NK-92 (cell line): ENCODE measurements around the gene HLCS.

Experiments
- DNase-seq: peaks from one replicate; lab custom pipeline; 2025; ENCODE audit not compliant: unreplicated experiment; lab: John Stamatoyannopoulos, UW

HLCS gene

GRCh38 chr21:36749935-36750575 lies 216.4 kb downstream of the HLCS start:
- no peak for DNase-seq

GRCh38 chr21:36747815-36748383 lies 218.6 kb downstream of the HLCS start:
- DNase-seq = no peak

DNA sequence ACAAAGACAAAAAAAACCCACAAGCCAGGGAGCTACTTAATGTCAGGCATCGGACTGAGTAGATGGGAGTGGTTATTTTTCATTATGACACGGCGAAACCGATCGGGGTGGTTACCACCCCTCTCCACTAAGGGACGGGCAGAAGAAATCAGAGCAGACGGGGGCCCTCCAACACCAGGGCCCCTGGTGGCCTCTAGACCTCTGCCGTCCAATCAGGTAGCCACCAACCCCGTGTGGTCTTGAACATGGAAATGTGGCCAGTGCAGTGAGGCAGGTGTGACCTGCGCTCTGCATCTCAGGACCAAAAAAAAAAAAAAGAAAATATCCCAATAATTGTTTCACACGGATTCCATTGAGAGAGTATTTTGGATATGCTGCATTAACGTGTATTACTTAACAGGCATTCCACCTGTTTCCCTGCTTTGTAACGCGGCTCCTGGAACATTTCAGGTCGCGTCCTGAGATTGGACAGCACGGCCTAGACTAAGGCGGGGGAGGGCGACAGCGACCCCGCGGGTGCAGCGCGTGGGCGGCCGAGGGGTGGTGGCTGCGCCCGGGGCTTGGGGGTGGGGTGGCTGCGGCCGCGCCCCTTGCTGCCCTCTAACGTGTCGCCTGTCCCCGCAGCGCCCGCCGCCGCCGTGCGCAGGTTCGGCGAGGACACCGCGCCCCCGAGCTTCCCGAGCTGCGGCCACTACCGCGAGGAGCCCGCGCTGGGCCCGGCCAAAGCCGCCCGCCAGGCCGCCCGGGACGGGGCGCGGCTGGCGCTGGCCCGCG lies 219.2 kb downstream of the HLCS start:
- DNase-seq = no peak

GRCh38 chr21:36745459-36745858 lies 221.0 kb downstream of the HLCS start:
- DNase-seq = no peak

GRCh38 chr21:36744560-36745231 lies 221.8 kb downstream of the HLCS start:
- no peak for DNase-seq

GRCh38 chr21:36744190-36744559 lies 222.3 kb downstream of the HLCS start:
- no peak for DNase-seq

- DNase-seq = no peak
These were observed 223.0 kb downstream of the HLCS start for GRCh38 chr21:36743446-36743845.

GRCh38 chr21:36743008-36743407 lies 223.5 kb downstream of the HLCS start:
- DNase-seq = no peak

DNA sequence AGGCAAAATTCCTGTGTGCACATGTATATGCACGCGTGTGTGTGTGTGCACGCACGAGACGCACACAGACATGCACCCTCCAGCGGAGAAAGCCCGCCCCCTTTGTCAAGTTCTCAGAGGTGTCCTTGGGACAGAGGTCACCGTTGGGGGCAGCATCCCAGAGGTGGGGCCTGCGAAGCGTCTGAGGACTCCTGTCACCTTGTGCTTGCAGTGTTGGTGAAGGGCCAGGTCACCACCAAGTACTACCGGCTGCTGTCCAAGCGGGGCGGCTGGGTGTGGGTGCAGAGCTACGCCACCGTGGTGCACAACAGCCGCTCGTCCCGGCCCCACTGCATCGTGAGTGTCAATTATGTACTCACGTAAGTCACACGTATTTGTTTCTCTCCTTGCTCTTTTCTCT lies 225.0 kb downstream of the HLCS start:
- no peak for DNase-seq

DNA sequence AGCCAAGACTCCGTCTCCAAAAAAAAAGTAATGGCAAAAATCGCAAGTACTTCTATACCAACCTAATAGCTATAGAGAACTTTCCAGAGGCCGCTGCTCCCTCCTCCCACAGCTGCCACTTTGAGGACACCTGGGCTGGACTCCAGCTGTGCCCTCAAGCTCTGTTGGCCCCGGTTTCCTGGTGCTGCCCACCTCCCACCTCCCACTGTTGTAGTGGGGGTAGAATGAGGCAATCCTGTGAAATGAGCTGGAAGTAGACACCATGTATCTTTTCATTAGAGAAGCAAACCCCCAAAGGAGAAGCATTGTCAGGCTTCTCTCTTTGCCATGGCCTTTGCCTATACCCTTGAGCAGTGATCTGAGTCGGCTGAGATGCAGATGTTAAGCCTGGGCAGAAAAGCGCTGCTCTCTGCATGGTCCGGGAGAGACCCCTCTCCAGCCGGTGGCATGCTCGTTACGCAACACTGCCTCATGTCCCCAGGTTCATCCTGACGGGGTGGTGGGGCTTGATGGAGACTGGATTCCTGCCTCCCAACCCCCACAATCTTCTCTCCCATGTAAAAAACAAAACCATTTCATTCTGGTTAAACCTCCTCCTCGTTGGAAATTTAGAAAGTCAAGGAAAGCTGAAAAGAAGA lies 227.9 kb downstream of the HLCS start:
- DNase-seq = no peak

GRCh38 chr21:36735724-36736320 lies 230.6 kb downstream of the HLCS start:
- DNase-seq = no peak

DNA sequence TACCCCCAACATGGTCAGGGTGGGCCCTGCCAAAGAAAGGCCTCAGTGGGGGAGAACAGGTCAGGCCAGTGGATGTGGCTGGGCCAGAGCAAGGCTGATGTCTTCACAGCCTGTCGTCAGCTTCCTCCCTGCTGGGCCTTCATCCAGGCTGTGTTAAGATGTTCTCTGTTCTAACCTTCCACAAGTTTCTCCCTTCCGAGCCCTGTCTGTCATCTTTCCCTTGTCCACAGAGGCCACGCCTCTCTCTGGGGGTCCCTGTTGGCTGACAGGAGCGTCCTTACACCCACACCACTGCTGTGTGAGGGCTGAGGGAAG lies 231.3 kb downstream of the HLCS start:
- DNase-seq = no peak

- no peak for DNase-seq
These were observed 231.9 kb downstream of the HLCS start for GRCh38 chr21:36734367-36735200.

DNA sequence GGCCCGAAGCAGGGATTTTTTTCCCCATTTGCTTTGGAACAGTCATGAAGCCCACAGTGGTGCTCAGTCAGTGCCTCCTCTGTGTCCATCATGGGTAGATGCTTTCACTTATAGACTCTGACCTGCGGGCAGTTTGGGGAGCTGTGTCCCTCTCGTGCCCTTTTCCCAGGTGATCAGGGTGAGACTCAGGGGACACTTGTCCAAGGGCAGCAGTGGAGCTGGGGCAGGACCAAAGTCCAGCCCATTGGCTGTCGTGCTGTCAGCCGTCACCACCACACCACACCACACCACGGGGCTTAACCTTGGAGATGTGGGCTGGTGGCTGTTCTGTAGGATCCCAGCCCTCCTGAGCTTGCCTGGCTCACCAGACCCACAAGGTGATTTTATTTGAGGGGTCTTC lies 232.6 kb downstream of the HLCS start:
- no peak for DNase-seq

DNA sequence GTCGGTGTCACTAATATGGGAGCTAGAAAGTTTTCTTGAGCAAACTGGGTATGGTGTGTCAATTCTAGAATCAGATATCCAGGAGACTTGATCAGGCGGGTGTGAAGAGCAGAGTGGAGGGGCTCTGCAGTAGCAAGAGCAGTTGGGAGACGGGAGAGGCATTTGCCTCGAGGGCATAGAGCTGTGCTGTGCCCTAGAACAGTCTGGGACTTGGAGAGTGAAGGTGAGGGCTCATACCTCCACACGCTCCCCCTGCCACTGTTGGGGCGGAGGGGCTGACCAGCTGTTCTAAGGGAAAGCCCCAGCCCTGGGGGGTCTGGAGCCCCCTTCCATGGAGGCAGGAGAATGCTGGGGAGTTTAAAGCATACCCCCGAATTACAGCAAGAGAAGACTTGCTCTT lies 233.7 kb downstream of the HLCS start:
- DNase-seq = no peak

DNA sequence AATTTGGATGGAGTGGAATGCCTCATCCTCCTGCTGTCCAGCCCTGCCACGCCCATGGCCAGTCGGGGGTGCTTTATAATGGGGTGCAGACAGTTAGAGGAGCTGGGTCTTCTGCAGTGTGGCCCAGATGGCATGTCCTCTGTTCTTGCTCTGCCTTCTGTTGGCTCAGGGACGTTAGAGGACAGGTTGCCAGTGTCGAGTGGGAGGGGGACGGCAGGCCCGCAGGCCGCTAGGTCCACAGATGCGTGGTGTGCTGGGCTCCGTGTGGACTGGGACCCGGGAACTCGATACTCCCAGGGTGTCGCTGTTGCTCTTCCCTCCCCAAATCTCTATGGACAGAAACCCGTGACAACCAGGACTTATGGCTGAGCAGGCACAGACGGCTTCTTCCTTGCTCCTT lies 234.3 kb downstream of the HLCS start:
- DNase-seq = no peak

DNA sequence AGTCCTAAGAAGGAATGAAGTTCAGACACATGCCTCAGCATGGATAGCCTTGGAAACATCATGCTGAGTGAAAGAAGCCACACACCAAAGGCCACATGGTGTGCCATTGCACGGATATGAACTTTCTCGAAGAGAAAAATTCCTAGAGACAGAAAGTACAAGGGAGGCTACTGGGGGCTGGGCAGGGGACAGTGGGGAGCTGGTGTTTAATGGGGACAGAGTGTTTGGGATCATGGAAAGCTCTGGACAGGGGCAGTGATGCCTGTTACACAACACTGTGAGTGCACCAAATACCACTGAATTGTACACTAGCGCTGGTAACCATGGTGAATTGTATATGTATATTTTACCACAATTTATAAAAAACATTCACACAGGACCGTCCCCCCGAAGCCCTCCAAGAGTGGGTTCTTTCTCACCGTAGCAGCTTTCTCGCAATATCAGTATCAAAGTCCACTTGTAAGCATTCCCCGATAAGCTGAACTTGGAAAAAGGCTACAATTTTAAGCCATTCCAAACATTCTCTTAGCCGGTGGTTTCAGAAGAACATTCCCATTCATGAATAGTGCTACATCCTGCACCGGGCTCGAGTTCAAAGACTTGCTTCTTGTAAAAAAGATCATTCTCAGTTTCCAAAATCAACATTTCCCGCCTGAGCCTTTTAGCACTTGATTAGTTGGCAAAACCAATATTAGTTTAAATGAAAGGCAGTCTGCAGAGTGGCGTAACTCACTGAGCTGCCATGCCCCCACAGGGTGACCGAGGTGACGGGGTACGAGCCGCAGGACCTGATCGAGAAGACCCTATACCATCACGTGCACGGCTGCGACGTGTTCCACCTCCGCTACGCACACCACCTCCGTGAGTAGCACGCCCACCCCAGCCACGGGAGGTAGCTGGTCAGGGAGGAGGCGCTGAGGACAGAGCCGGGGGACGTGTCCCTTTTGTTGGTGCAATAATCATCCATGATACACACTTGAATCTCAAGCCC lies 235.9 kb downstream of the HLCS start:
- DNase-seq = no peak

GRCh38 chr21:36729310-36729970 lies 237.0 kb downstream of the HLCS start:
- DNase-seq = no peak
